Fibroblast of upper back skin (primary cell): ENCODE measurements around the gene PDE1A.

Experiments used
- DNase-seq: peaks from one replicate; pipeline ENCODE4 v3.0.0-alpha.2; 2013

The PDE1A gene

DNA sequence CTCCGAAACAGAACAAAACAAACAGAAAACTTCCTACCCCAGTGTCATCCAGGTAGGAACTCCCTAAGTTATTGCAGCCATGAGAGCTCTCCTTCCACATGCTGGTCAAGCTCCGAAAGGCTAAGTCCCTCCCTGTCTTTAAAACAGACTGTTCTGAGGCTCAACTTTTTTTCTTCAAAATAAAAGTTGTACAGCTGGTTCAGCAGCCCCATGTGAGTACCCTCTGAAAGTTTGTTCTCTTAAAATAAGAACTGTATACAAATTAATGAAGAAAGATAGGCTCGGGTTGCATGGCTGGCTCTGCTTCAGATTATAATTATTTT is at the start of gene PDE1A:
Gene PDE1A, minus strand, starts transcription at position 119 of the 323 bp plus-strand sequence.
- DNase-seq: no peak

- DNase-seq: no peak
These were observed 46.8 kb upstream of the PDE1A start for GRCh38 chr2:182473635-182474034.

- no peak for DNase-seq
These were observed 36.9 kb upstream of the PDE1A start for GRCh38 chr2:182463760-182464159.

GRCh38 chr2:182456784-182457183 is 29.9 kb upstream of the PDE1A start:
- peak; percentile 61 for DNase-seq

GRCh38 chr2:182452456-182452990 is 25.7 kb upstream of the PDE1A start:
- no peak for DNase-seq

GRCh38 chr2:182448371-182448770 is 21.5 kb upstream of the PDE1A start:
- DNase-seq: peak; percentile 8

DNA sequence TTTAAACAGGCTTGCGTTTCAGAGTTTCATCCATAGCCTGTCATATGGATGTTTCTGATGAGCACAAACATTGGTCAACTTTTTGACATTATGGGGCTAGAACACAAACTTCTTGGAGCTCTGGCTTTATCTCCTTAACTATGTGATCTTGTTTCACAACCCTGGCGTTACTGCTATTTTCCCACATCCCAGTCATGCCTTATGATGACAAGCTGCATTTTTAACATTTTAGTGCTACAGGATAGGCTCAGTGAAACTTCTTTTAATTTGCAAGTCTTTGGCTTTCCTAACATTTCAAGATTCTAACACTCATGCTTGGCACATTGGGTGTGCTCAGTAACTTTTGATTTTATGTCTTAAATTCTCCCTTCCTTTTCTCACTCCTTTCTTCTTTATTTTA is 21.0 kb upstream of the PDE1A start:
- peak; percentile 73 for DNase-seq

DNA sequence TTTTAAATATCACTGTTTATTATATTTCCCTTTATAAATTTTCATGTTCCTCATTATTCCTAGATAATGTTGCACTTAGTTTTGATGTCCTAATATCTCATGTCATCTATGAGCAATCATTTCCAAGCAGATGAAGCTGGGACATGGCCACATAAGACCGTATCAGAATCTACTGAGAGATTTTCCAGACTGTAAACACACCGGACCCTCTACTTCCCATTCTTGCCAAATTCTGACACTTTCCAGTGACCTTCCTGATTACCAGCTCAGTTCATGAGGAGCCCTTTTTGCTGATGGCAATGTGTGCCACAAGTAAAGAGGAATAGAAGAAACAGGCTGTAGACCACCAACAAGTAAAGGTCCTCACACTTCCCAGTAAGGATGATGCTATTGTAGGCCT is 20.3 kb upstream of the PDE1A start:
- no peak for DNase-seq

DNA sequence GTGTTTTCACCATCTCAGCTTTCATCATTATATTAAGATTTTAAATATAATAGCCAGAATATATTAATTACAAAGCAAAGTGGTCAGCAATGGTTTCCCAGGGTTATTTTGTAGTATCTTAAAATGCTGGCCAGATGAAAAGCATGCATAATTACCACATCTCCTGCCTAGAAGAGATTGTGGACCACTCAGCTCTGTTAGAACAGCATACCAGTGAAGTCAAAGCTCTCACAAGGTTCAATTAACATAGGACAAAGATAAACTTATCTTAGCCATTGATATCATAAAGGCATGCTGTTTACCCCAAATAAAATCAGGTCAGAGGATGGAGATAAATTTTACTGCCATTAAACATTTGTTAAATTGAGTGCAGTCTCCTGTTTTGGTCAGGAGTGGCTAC is 19.3 kb upstream of the PDE1A start:
- no peak for DNase-seq

DNA sequence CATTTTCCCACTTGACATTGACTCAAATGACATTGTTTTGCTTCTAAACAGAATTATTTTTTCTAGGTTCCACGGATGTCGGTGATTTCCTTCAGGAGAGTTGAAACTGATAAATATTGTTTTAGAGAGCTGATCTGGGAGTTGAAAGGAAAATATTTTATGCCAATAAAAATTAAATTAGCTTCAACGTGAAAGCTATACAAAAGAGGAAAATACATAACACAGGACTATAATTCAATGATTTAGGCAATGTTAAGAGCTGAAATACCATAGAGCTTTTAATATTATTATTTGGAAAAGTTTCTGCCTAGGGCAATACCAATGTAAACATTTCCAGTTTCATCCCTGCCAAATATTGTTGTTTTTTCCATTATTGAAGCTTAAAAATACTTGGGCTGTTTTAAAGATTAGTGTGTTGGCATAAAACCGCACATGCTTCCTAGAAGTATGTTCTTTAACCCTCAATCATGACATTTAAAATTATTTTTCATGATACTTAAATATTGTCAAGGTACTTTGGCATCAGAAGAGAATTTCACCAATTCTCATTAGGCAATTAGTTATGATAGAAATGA is 18.6 kb upstream of the PDE1A start:
- no peak for DNase-seq

- peak; percentile 9 for DNase-seq
These were observed 18.0 kb upstream of the PDE1A start for GRCh38 chr2:182444806-182445205.

- DNase-seq: no peak
These were observed 17.3 kb upstream of the PDE1A start for GRCh38 chr2:182444170-182444569.

DNA sequence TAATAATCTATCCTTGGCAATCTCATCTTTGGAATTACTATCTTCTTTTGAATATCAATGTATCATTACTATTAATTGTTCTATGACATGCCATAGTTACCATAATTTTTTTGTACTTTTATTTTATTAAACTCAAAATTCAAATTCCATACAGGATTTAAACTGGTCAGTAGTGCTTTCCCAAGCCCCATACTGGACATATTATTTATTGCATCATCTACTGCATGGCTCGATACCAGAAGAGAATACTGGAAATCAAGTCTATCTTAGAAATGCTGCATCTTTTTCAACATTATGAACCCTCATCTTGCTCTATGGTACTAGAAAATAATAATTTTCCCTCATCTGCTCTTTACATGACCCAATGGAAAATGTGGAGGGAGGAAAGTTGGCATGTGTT is 9.4 kb upstream of the PDE1A start:
- DNase-seq: no peak

DNA sequence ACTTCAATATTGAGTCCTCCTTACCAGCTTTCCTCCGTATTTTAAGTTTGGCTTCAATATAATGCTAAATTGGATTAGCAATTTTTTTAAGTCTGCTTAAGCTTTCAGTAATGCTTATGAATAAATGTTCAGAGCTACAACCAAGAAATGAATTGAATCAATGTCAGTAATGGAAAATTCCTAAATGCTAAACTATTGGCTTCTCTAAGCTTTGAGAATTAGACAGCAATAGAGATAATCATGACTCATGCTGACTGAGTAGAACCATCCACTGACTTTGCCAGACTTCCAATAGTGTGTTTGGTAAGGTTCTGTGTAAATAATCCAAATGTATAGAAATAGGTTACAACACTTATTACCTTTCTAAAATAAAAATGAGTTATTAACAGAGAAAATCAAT is 8.9 kb upstream of the PDE1A start:
- DNase-seq: peak; percentile 59

GRCh38 chr2:182432051-182432450 is 5.2 kb upstream of the PDE1A start:
- peak; percentile 40 for DNase-seq

DNA sequence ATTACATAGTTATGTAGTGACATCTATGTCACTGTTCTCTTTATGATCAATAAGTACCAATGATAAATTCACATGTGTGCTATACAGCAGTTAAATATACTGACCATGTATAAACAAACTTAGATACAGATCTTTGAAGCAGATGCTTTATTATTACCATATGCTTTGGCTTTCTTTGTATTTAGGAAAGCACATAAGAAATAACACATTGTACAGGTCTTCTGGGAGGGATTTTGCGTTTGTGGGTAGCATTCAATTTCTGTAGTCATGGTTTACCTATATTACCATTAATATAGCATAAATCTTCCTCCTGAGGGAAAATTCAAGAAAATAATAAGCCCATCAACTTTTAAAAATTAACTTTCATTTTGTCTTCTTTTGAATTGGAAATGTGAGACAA is 1.6 kb upstream of the PDE1A start:
- DNase-seq: no peak

DNA sequence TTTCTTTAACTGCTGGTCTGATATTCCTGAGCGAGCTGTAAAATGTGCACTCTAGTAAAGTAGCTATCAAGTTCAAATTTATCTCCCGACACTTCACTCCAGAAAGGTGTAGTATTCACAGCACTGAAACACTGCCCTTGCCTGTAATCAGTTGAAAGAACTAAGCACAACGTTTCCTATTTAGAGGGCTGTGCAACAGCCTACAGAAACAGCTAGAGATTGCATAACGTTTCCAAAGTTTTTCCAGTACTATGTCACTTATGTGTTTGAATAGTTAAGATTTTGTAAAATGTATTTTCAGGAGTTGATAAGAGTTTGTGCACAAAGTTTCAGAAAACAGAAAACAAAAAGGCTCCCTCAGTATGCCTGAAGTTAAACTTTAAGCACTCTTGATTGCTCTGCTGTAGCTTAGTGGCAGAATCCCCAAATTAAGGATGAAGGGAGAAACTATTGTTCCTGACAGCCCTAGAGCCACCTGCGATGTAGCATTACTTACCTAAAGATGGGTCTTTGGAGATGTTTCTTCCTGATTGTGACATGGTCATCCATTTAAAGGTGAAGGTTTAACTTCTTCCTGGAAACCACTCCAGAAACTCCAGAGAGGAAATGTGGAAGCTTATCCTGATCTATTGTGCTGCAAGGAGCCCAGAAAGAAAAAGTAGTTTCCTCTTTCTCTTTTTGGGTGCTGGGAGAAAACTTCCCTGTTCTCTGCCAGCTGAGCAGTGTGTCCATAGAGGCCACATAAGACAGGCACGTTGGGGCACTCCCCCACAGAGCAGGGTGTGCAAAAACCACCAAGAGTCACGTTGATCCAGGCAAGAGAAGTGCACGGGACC is 536 bp downstream of the PDE1A start:
- peak; percentile 26 for DNase-seq

DNA sequence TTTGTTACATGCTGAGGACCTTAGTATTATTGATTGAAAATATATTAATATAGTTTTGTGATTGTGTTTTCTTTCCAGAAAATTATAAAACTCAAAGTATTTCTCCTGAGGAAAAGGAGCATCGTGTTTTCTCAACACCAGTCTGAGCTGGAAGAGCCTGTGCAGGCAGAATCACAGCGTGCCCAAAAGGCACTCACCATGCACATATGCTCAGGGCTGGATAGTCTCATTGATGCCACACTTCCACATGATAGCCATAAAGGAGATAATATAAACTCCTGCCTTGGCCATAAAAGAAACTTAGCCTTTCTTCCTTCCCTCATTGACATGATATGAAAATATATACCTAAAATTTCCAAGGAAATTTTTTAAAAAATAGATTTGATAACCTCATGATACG is 4.0 kb downstream of the PDE1A start:
- DNase-seq: no peak

DNA sequence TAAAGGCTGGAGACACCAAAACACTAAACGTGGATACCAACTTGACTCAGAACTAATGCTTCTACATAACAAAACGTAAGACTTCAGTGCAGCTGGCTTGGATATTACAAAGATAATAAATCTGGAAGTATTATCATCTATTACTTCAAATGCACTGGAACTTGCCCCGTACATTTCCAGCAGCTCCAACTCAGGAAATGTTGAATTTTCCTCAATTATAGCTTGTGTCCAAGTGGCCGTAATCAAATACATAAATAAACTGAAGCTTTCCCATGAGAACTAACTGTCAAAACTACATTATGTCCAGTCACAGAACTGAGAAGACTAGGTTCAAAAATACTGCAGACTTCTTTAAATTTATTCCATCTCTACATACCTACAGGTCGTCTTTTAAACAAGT is 6.2 kb downstream of the PDE1A start:
- no peak for DNase-seq

GRCh38 chr2:182416861-182417260 is 10.0 kb downstream of the PDE1A start:
- no peak for DNase-seq

GRCh38 chr2:182416191-182416590 is 10.6 kb downstream of the PDE1A start:
- no peak for DNase-seq

DNA sequence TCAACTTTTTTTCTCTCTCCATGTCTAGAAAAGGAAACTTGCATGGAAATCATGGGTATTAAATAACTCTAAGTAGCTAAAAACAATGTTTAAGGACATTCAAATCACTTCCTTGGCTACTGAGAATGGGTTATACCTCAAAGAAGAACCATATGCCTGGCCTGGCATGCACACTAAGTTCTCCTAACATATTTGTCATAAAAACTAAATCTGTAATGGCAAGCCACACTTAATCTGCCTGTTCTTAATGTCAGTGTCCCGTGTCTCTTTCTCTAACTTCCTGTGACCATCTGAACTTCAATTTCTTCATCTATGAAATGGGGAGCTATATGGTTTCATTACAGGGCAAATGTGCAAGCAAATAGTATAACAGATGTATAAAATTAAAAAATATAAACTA is 11.1 kb downstream of the PDE1A start:
- no peak for DNase-seq

GRCh38 chr2:182412858-182413257 is 14.0 kb downstream of the PDE1A start:
- no peak for DNase-seq

GRCh38 chr2:182410120-182410519 is 16.7 kb downstream of the PDE1A start:
- no peak for DNase-seq

DNA sequence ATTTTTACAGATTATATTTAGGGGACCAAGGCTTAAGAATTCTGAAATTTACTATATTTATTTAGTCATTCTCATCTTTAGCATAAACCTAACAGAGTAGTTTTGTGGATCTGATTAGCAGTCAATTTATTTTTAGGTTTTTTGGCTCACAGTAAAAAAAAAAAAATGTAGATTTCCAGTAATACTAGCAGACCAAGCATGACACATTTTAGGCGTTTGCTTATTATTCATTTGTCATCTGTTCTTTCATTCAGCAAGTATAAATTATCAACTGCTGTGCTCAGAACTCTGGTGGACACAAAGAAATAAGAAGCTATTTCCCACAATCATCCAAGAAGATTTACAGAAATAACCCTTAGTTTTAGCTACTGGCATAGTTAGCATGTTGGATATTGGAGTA is 20.6 kb downstream of the PDE1A start:
- DNase-seq: peak; percentile 74
